Activated T-cell treated with anti-CD3 and anti-CD28 coated beads for 48 hours (primary cell): ENCODE results near the gene INSM1.

Experiments
- DNase-seq: peaks from one replicate; pipeline ENCODE4 v3.0.0-alpha.2; 2020; ENCODE audit warnings: low read depth

The INSM1 gene

GRCh38 chr20:20395087-20395486 is 27.2 kb downstream of the INSM1 start:
- DNase-seq = no peak

- DNase-seq = no peak
Observed at GRCh38 chr20:20395903-20396568, 28.1 kb downstream of the INSM1 start.

- DNase-seq = no peak
Observed at GRCh38 chr20:20396794-20397193, 28.9 kb downstream of the INSM1 start.

- no peak for DNase-seq
Observed at GRCh38 chr20:20398123-20398522, 30.2 kb downstream of the INSM1 start.

- no peak for DNase-seq
Observed at GRCh38 chr20:20399531-20400500, 31.9 kb downstream of the INSM1 start.

GRCh38 chr20:20401991-20402390 is 34.1 kb downstream of the INSM1 start:
- DNase-seq = no peak

- DNase-seq = no peak
Observed at GRCh38 chr20:20404633-20405032, 36.7 kb downstream of the INSM1 start.

GRCh38 chr20:20405623-20406022 is 37.7 kb downstream of the INSM1 start:
- no peak for DNase-seq

GRCh38 chr20:20406306-20406705 is 38.4 kb downstream of the INSM1 start:
- DNase-seq = no peak

GRCh38 chr20:20407891-20408805 is 40.2 kb downstream of the INSM1 start:
- no peak for DNase-seq

GRCh38 chr20:20409331-20409730 is 41.4 kb downstream of the INSM1 start:
- no peak for DNase-seq

GRCh38 chr20:20410678-20411077 is 42.8 kb downstream of the INSM1 start:
- no peak for DNase-seq

- no peak for DNase-seq
Observed at GRCh38 chr20:20411402-20411801, 43.5 kb downstream of the INSM1 start.

- no peak for DNase-seq
Observed at GRCh38 chr20:20411836-20412235, 43.9 kb downstream of the INSM1 start.

GRCh38 chr20:20412750-20413149 is 44.8 kb downstream of the INSM1 start:
- no peak for DNase-seq

- no peak for DNase-seq
Observed at GRCh38 chr20:20413810-20414281, 45.9 kb downstream of the INSM1 start.

GRCh38 chr20:20414640-20415220 is 46.8 kb downstream of the INSM1 start:
- no peak for DNase-seq

- DNase-seq = no peak
Observed at GRCh38 chr20:20415321-20415720, 47.4 kb downstream of the INSM1 start.

- DNase-seq = no peak
Observed at GRCh38 chr20:20417876-20418676, 50.2 kb downstream of the INSM1 start.
